Measurements from ENCODE around the gene KCTD5.
A peak's percentile ranks its signal among the peaks of the same experiment; 100 is the strongest.
"Not testable (repeated sequence)": the region's sequence is repeated elsewhere in the genome, so short reads cannot be mapped to it uniquely, and the experiment has no call there.

The KCTD5 gene

DNA sequence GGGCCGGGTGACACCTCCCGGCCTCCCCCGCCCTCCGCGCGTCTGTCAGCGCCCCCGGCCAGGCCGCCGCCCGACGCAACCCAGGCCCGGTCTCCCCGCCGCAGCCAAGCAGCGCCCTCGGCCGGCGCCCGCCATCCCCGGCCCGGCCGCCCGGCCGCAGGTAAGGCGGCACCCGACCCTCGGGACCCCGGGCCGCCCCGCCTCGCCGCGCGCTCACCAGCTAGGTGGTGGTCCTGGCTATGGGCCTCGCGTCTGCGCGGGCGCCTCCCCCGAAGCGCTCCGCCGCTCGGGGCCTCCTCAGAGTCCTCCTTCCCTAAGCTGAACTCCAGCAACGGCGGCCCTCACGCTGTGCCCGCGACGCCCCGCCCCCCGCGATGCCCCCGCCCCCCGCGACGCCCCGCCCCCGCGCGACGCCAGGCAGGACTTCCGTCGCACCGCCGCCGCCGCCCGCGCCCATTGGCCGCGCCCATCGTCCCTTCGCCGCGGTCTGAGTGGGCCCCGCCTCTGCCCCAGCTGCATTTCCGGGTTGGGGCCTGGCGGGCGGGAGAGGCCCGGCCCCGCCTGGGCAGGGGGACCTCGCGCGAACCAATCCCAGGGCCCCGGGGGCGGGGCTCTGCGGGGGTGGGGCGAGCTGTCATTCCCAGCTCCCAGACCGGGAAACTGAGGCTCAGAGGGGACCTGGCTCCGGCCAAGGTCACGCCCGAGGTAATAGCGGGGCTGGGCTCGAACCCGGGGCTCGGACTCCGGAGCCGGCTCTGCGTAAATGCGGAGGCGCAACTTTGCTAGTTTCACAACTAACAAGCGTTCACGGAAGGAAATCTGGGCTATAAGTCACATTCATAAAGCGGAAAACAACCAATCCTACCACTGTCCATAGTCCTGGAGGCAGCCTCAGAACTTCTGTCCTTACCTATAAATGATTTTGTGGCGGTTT lies 9.0 kb upstream of the KCTD5 start:
- peak; percentile 93 for DNase-seq

DNA sequence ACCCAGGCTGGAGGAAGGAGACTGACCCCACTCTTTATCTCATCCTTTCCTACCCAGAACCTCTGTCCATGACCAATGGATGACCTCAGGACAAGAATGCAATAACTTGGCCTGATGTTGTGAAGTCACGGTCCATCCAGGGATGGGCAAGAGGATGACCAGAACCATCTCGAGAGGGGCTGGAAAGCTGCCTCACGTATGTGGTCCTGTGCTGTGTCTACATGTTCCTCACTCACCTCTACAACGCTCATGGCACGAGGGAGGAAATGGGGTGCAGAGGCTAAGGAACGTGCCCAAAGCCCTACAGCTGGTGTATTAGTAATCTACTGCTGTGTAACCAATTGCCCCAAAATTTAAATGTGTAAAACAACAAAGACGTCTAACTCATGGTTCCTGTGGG lies 7.3 kb upstream of the KCTD5 start:
- no peak for DNase-seq

DNA sequence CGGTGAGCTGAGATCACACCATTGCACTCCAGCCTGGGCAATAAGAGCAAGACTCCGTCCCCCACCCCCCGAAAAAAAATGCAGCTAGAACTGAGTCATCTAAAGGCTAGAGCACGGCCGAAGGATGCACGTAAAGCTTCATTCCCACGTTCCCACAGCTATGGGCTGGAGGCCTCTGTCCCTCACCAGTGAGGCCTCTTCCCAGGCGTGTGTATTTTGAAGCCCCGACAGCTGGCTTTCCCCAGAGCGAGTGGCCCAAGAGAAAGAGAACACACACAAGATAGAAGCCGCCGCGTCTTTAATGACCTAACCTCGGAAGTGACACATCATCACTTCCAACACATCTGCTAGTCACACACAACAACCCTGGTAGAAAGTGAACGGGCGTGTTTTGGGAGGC lies 6.6 kb upstream of the KCTD5 start:
- no peak for DNase-seq

DNA sequence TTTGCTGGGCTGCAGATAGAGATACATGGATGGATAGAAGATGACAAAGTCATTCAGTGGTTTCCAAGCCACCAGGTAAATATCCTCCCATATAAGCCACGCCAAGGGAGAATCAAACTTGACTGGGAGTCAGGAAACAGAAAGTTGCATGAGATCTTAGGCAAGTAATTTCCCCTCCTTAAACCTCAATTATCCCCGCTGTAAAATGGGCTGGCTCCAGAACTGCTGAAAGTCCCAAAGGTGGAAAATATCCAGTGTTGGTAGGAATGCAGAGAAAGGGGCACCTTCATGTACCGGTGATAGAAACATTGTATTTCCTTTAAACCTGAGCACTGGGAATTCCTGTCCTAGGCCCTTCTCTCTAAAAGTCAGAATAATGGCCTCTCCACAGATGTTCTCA lies 5.4 kb upstream of the KCTD5 start:
- not testable (repeated sequence) for DNase-seq

DNA sequence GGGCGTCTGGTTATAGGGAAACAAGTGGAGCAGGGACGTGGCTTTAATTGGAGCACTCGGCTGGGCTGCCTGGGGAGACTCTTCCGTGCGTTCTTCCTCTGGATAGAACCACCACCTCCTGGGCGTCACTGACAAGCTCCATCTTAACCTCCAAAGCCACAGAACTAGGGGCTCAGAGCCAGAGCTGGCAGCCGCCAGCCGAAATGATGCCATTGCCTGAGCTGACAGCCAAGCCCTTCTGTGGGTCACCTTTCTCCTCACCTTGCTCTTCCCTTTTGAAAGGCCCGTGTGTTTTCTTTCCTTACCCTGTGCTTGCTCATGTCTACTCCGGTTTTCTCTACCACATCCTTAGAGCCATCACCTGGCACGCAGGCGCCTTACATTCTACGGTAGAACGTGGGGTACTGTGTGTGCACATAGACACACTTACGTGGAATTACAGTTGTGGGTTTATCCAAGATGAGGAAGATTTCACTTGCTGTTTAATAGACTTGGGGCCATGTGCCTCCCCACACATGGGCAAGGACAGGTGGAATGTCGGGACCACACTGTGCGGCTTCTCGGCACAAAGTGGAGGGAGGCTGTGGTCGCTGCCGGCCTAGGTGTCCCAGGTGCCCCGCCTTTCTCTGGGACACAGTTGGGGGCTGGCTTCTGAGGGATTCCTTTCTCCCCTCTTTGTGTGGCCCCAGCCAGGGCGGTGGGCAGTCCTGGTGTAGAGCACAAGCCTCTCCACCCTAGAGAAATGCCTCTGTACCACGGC lies 3.9 kb upstream of the KCTD5 start:
- not testable (repeated sequence) for DNase-seq

DNA sequence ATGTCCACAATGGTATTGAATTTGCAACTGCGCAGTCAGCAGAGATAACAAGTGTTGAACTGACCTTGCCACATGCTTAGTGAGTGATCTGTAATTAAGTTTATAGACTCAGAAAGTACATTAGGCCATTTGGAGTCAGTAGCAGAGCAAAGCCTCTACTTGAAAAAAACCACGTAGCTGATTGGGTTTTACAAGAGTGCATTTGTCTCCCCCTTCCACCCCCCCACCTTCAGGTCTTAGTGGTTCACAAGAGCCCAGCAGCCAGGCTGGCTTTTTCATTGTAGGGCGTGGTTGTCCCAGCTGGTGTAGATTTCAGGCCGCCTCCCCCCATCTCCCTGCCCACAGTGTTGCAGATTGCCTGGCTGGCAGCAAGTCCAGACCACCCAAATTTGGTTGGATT lies 2.4 kb upstream of the KCTD5 start:
- DNase-seq: not testable (repeated sequence)

DNA sequence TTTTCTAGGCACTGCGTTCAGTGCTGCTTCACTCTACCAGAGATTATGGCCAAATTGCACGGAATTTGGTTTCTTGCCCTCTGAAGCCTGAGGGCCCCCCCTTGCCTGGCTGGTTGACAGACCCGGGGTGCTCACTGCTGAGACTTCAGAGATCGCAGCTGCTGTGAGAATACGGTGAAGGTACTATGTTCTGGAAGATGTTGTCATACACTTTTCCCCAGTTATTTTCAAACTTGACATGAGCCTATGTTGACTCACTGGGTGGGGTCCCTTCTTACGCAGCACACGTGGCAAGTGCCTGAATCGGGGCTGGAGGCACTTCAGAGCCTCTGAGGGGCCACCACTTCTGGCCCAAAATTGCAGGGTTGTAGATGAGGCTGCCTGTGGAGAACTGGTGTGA lies 2.0 kb upstream of the KCTD5 start:
- not testable (repeated sequence) for DNase-seq

DNA sequence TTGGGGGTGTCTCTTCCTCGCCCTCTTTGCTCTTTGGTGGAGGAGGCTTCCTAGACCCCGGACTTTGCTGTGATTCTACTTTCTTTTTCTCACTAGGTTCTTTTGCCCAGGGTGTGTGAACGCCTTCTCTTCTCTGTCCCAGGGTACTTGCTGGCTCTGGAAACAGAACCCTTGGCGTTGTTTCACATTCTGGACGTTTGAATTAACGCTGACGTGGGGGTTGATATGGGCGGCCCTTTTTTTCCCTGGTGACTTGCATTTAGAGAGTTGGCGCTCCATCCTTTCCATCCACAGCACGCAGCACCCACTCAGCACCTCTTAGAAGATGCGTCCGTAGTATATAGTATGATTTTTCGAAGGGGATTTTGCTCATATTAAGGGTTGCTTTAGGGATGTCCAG lies 718 bp downstream of the KCTD5 start:
- not testable (repeated sequence) for DNase-seq

DNA sequence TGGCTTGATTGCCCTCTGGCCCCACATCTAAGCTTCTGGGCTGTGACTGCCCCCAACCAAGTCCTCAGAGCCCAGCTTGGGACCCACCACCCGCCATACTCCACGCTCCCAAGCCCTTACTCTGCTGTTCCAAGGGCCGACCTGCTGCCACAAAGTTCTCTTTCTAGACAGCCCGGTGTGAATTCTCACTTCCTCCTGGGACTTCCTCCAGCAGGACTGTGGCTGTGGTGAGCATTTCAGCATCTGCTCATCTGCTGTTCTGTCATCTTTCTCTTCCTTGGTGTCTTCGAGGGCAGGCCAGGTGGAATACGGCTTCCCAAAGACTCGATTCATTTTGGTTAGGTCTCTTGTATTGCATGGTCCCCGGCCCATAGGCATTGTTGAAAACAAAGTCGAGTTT lies 3.8 kb downstream of the KCTD5 start:
- not testable (repeated sequence) for DNase-seq

DNA sequence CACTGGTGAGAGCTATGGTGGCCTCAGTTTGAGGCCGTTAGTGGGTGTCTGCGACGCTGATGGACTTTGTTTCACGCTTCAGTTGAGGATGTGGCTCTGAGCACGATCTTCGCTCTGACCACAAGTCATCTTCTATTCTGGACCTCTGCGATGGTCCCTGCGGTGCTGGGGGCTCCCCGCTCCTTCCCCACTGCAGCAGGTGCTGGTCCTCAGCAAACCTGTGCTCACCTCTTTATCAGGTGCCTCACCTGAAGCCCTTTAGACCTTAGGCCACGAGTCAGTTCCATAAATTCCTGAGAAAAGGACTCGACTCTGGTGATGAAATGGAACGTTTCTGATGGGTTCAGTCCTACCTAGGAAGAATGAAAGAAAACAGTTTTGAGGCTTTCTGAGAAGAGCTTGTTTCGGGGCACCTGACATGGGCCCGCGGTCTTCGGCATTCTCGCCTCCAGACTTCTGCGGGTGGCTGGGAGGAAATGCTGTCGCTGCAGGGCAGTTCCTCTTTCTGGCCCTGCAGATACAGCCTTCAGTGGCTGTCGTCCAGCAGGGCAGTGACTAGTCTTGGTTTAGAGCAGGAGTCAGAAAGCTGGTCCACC lies 4.7 kb downstream of the KCTD5 start:
- DNase-seq: peak; percentile 70

DNA sequence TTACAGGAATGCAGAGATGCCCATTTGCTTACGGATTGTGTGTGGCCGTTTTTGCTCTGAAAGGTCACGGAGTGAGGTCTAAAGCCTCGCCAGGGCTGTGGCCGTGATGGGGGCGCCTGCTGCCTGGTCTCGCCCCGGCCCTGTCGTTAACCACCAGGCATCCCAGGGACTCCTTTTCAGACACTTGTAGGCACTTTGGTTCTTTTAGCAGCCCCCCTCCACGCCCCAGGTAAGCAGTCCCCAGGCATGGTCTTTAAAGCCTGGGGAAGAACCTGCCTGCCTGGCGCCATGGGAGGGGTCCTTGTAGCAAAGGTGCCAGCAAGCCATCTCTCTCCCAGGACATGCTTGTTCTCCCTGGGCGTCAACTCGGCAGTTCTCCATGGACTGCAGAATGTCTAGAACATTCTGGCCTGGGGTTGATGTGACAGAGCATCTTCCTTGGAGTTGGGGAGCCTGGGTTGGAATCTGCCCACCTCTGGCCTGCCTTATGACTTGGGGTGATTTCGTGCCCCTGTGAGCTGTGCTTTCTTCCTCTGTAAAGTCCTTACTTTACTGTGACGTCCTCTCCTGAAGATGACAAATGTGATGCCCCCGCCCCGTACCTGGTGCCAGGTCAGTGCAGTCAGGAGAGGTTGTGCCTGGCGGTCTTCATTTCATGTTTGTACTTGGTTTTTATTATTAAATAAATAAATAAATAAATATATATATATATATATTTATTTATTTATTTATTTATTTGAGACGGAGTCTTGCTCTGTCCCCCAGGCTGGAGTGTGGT lies 5.4 kb downstream of the KCTD5 start:
- DNase-seq: no peak

DNA sequence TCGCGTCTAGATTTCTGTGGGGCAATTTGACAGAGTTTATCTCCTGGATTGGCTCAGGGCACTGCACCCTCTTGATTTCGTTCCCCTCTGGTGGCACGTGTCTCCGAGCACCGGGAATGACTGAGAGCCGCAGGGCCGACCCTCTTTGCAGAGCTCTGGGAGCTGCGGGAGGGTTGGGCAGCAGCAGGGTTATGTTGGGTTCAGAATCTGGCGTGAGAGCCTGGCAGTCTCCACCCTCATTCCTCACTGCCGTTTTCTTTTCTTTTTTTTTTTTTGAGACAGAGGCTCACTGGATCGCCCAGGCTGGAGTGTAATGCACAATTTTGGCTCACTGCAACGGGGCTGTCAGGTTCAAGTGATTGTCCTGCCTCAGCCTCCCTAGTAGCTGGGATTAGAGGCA lies 7.1 kb downstream of the KCTD5 start:
- DNase-seq: not testable (repeated sequence)

DNA sequence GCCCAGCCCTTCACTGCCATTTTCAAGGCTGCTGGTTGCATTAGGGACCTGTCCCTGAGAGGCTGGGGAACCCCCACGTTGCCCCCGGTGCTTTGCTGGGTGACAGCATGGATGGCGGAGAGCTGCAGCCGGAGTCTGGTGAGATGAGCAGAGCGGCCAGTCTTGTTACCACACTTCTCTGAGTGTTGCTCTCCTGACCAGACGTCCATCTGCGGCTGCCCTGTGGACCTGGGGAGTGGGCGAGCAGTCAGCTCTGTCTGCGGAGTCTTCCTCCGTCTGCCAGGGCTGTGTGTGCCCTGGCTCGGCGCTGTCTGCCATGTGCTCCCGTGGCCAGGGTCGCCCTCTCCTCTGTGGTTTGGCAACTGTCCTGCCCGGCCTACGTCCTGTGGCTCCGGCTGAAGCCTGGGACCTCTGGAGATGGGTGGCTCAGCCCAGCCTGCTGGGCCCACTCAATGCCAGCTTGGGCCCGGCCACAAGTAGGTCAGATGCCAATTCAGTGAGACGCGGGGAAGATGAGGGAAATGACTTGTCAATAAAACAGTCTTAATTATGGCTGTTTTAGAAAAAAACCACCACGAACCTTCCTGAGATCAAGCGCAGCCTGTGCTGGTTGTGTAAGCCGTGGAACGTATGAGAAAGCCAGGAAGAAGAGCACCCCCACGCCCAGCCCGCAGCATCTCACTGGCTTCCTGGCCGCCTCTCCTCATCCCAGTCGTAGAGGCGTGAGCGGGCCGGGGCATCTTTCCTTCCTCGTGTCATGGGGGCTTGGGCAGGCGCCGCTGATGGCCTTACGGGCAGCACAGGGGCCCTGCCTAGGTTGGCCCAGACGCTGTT lies 7.9 kb downstream of the KCTD5 start:
- DNase-seq: peak; percentile 10

DNA sequence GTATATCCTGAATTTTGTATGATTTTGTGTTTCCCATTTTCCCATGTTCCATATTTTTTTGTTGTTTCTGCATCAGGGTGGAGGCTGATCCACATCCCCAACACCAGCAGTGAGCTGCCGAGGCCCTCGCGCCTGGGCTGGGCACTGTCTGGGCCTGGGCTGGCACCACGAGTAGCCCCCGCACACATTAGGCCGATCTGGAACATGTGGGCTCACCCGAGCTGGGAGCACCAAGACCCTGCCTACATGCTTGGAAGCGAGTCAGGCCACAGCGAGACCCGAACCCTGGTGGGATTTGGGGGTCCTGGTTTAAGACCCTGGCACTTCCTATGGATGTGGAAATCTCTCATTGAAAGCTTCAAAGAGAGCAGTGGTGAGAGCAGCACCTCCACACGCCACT lies 8.5 kb downstream of the KCTD5 start:
- DNase-seq: no peak

DNA sequence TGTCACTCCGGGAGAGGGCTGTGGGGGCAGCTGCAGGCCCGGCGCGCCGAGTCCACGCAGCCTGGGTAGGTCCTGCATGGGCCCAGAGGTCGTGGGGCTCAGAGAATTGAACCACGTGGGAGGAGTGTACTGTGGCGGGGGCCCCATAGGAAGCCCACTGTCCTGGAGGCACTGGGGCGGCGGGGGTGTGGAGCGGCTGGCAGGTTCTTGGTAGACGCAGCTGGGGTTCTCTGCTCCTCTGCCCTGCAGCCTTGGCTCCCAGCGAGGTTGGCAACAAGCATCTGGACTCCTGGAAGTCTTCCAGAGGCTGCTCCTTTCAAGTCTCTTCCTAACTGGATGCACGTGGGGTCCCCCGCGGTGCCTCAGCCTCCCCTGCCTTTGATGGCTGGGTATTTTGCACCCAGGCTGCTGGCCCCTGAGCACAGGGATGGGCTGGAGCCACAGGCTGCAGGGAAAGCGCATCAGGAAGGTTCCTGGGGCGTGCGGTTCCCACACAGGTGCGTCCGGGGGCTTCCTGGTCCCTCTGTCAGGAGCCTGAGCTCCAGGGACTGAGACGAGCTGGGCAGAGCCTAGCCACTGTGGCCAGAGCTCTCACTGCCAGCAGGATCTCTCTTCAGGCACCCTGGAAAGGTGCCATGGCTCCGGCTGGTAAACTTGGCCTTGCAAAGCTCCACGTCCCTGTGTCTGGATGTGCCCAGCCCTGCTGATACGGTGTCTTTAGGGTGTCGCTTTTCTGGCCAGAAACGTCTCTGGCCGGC lies 9.3 kb downstream of the KCTD5 start:
- DNase-seq: no peak

DNA sequence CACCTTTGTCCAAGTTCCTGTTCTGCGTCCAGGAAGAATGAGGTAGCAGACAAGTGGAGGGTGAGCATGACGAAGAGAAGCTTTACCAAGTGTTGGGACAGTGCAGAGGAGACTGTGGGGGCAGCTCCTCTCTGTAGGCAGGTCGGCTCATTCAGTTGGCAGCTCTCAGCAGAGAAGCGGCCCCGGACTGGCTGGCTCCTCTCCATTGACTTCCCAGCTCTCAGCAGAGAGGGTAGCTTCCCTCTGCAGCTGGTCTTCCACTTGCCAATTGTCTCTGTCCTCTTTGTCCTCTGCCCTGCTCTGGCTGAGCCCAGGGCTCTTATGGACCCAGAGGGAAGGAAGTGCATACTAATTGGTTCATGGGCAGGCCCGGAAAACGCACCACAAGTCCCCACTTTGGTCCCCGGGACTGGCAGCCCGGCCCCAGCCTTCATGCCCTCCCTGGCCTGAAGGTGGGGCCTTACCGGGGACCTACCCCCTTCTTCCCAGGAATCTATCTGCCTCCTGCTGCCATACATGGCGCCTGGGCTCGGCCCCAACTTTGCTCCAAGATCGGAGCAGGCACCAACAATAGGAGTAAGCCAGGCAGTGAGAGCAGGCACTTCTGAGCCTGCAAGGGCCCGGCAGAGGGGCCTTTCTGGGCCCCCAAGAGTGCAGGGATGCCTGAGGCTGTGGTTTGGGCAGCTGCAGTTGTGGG lies 10.1 kb downstream of the KCTD5 start:
- DNase-seq: no peak

DNA sequence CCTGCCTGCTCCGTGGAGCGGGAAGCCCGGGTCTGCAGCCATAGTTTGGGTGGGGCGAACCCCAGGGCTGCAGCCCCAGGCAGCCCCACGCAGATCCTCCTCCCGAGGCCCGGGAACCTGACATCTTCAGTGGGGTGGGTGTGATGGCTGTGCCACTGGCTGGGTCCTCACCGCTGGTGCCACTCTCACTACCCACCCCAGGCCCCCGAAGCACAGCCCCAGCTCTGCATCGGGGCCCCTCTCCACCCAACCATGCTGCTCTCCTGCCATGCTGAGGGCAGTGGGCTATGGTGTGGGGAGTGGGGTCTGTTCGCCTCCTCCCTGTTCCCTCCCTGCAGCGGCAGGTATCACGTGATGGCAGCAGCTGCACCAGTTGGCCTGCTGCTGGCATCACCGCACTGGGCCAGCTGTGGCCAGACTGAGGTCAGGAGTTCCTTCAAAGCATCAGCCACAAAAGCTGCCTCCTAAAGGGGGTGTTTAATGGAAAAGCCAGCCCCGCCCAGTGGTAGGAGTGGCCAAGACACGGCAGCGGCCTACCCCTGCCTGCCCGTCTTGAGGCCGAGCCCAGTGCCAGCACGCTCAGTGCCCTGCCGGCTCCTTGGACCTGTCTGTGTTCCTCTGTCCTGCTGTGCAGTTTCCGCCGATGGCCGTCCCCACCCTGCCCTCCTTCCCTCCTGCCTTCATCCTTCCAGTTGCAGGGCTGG lies 10.8 kb downstream of the KCTD5 start:
- no peak for DNase-seq

DNA sequence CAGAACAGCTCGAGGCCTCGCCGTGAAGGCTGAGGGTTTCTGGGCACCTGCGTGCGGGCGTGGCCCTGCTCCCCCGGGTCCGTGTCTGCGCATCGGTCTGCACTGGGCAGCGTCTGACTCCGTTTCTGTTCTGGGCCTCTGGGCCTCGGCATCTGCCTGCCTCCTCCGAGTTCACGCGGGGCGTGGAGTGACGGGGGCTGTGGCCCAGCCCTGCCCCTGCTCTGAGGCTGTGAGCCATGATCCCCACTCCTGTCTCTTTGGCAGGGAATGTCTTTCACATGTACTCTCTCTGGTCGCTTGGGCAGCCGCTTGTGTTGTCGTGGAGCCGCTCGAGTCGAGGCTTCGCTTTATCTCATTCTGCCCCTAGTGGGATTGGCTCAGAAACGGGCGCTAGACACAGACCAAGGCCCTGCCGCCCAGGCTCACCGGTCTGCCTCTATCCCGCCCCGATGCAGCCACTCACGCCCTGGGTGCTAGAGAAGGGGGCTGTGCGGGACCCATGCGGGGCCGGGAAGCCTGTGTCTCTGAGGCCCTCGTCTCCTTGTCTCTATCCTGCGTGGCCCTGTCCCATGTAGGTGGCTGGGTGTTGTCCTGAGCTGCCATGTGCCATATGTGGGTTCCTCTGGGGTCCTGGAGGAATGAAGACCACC lies 14.4 kb downstream of the KCTD5 start:
- DNase-seq: not testable (repeated sequence)

DNA sequence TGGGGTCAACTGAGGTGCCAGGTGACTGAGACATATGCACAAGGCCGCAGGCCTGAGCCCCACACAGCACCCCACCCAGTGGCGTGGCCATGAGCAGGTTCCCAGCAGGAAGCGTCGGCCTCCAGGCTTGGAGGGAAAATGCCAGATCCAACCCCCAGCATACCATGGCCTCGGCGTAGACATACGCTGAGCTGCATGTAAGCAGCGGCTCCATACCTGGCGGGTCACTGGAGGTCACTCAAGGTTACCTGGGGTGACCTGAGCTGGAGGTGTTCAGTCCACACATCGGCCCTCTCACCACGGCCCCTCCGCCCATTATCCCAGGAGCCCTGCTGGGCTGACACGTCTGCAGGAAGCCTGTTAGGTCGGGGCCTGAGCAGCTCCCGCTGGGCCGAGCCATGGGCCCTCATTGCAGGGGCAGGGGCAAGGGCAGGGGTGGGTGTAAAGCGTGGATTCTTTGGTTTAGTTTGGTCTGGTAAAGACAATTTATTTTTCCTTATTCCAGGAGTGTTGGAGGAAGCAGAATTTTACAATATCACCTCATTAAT lies 15.2 kb downstream of the KCTD5 start:
- DNase-seq: no peak
